GM18861 (cell line): ENCODE data around the gene SPEM1.
A peak's percentile ranks its signal among the peaks of the same experiment; 100 is the strongest.

Experiments
- ATAC-seq: cut with Tn5 transposase; IDR thresholded peaks from one replicate; pipeline ENCODE4 v1.9.1; 2021; ENCODE audit not compliant: unreplicated experiment

SPEM1 gene

DNA sequence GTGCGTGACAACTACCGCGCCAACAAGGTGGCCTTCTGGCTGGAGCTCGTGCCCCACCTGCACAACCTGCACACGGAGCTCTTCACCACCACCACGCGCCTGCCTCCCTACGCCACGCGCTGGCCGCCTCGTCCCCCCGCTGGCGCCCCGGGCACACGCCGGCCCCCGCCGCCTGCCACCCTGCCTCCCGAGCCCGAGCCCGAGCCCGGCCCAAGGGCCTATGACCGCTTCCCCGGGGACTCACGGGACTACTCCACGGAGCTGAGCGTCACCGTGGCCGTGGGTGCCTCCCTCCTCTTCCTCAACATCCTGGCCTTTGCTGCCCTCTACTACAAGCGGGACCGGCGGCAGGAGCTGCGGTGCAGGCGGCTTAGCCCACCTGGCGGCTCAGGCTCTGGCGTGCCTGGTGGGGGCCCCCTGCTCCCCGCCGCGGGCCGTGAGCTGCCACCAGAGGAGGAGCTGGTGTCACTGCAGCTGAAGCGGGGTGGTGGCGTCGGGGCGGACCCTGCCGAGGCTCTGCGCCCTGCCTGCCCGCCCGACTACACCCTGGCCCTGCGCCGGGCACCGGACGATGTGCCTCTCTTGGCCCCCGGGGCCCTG lies 3.0 kb upstream of the SPEM1 start:
- ATAC-seq, result no peak

DNA sequence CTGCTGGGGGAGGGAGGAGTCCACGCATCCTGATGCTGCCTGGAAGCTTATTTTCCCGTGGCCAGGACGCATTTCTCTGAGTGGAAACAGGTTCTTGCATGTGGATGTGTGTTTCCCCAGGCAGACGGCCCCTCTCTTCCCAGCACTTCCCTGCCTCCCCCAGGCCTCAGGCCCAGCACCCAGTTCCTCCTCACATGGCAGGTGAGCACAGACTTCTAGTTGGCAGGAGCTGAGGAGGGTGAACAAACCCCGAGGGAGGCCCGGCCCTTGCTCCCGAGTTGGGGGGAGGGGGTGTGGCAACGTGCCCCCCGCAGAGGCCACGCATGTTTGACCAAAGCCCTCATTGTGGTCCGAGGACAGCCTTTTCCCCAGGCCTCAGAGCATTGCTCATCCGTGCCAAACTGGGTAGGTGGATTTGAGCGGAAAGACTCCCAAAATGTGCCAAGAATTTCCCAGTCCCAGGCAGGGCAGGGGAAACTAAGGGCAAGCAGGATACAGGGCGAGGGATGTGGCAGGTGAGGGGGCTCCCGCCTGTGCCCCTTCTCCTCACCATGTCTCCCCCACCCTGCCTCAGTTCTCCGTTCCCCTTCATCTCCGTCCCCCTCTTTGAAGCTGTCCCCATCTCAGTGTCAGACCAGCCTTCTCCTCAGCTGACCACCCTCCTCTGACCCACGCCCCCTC lies 1.5 kb upstream of the SPEM1 start:
- no peak for ATAC-seq

DNA sequence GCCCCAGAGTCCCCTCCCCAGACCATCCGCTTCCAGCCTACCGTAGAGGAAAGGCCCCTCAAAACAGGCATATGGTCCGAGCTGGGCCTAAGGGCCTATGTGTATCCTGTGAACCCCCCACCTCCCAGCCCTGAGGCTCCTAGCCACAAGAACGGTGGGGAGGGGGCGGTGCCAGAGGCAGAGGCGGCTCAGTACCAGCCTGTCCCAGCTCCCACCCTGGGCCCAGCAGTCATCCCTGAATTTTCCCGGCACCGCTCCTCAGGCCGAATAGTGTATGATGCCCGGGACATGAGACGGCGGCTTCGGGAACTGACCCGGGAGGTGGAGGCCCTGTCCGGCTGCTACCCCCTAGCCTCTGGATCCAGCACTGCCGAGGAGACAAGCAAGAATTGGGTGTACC lies 1.1 kb downstream of the SPEM1 start:
- no peak for ATAC-seq

DNA sequence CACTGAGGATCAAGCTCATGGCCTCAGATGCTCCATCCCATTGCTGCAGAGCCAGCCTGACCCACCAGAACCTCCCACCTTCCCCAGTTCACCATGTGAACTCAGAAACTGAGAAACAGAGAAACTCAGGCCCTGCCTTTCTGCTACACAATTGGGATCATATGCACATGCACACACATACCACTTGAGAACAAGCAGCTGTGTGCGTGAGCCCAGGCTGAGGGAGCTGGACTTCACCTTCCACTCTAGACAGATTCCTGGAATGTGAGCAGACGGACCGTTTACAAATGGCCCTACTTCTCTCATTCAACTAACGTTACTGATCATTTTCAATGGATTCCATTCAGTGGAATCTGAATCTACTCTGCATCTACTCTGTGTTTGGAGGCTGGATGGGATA lies 3.6 kb downstream of the SPEM1 start:
- ATAC-seq, result no peak

DNA sequence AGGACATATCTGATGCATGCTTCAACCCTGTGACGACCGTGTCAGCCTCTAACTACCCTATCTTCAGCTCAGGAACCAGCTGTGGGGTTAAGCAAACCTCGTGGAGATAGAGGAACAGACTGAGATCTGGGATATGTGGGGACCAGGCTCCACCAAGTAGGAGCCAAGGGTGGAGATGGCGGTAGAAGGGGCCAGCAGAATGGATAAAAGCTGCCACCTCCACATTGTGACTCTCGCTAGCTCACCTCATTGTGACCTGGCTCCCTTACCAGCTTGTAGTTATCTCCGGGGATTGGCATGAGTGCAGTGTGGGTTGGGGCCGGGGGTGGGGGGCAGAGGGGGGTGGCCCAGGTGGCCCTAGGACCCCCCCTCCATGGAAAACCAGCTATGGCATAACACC lies 5.2 kb downstream of the SPEM1 start, which contains the start of gene SPEM2:
TSS of gene SPEM2 (plus strand) at position 301 of the 400 bp plus-strand sequence. CDS start at position 374, 73 bp downstream.
- ATAC-seq, result no peak

DNA sequence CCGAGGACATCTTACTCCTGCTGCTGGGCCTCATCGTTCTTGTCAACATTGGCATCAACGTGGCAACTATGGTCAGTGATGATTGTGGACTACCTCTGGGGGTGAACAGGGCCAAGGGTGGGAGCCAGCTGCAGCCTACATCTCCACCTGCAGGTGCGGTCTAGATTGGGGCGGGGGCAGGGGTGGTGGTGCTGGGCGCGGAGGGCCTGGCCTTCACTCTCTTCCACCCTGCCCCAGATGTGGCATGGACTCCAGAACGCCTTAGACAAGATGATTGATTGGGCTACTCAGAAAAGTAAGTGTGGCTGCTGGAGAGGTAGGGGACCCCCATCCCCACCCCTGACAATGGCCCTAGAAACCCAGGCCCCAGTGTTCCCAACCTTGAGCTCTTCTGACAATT lies 5.6 kb downstream of the SPEM1 start:
- no peak for ATAC-seq

DNA sequence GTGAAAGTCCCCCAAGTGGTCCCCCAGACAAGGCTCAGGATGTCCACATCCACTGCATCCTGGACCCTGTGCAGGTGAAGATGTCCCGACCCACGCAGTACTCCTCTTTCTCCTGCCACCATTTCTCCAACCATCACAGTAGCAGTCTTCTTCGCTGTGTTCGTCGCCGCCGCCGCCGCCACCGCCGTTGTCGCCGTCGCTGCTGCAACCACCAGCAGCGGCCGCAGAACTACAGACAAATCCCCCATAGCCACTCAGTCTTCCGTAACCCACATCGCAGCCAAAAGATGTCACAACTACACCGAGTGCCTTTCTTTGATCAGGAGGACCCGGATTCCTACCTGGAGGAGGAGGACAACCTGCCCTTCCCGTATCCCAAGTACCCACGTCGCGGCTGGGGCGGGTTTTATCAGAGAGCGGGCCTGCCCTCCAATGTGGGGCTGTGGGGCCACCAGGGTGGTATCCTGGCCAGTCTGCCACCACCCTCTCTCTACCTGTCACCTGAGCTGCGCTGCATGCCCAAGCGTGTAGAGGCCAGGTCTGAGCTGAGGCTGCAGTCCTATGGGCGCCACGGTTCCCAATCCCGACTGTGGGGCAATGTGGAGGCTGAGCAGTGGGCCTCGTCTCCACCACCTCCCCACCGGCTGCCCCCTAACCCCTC lies 6.2 kb downstream of the SPEM1 start:
- no peak for ATAC-seq

DNA sequence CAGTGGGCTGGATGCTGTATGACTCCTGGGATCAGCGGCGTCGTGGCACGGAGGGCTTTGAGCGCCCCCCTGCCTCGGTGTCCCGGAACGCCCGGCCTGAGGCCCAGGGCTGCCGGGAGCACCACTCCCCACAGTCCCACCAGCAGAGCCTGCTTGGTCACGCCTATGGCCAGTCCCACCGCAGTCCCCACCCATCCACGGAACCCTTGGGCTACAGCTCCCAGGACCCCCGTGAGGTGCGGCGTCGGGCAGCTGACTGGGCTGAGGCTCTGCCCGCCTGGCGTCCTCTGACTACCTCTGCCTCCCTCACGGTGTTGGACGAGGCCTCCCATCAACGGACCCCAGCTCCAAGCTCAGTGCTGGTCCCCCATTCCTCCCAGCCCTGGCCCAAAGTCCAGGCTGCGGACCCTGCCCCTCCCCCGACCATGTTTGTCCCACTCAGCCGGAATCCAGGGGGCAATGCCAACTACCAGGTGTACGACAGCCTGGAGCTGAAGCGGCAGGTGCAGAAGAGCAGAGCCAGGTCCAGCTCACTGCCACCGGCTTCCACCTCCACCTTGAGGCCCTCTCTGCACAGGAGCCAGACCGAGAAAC lies 6.9 kb downstream of the SPEM1 start:
- no peak for ATAC-seq

DNA sequence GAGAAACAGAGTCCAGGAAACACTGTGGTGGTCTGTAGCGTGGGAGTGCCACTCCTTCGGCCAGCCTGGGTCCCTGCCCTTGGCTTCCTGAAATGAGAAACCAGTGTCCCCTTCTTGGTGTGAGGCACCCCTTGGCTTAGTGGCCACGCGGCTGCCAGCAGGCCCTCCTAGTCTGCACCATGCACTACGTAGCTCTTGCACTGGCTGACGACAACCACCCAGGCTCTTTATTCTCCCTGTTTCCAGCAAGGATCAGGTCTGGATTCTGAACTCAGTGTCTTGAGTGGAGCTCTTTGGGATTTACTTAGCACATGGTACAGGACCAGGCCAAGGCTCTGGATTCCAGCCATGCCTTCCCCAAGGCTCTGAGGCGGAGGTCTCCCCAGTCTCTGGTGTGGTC lies 7.4 kb downstream of the SPEM1 start:
- ATAC-seq, result no peak

DNA sequence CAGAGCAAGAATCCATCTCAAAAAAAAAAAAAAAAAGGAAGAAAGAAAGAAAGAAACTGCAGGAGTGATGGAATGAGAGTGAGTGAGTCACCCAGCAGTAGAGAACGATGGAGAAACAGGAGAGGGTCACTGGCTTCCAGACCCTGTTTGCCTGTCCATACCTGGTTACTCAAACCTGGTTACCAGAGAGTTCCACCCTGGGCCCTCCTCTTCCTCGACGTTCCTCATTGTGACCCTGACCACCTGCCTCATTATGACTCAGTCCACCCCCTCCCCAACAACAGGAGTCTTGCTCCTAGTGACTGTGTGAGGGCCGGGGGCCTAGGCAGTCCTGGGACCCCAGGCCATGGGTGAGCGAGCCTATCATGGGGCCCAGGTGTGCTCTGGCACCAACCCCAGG lies 8.4 kb downstream of the SPEM1 start, which contains the start of gene SPEM3:
TSS of gene SPEM3 (plus strand) at position 301 of the 400 bp plus-strand sequence. CDS start at position 347, 46 bp downstream.
- no peak for ATAC-seq

DNA sequence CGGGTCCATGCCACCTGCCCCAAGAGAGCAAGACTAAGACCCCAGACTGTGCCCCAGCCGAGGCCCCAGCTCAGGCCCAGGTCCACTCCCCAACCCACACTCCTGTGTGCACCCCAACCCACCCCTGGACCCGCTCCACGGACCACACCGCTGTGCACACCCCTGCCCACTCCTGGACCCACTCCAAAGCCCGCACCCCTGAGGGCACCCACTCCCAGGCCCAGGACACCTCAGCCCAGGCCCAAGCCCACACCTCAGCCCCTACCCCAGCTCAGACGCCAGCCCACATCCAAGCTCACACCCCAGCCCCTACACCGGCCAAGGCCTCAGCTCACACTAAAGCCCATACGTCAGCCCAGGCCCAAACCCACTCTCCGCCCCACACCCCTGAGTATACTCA lies 9.6 kb downstream of the SPEM1 start:
- no peak for ATAC-seq

DNA sequence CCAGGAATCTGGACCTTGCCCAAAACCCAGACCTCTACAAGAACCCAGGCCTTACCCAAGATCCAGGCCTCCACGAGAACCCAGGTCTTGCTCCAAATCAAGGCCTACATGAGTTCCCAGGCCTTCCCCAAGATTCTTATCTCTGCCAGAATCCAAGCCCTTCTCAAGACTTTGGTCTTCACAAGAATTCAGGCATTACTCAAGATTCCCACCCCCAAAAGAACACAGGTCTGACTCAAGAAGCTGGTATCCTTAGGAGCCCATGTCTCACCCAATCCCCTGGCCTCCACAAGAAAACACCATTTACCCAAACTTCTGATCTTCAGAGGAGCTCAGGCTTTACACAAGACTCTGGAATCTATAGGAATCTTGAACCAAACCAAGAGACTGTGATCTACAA lies 11.1 kb downstream of the SPEM1 start:
- no peak for ATAC-seq

DNA sequence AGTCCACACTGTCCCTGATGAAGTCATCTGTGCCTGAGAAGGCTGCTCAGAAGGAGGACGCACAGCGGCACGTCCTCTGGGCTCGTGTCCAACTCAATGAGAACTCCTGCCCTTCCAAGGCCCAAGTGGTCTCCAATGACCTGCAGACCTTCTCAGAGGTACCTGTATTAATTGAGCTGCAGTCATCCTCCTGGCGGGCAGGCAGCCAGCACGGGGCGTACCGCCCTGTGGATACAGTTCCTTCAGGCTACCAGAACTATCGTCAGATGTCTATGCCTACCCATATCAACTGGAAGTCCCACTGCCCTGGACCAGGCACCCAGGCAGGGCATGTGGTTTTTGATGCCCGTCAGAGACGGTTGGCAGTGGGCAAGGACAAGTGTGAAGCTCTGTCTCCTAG lies 12.2 kb downstream of the SPEM1 start:
- ATAC-seq, result no peak

DNA sequence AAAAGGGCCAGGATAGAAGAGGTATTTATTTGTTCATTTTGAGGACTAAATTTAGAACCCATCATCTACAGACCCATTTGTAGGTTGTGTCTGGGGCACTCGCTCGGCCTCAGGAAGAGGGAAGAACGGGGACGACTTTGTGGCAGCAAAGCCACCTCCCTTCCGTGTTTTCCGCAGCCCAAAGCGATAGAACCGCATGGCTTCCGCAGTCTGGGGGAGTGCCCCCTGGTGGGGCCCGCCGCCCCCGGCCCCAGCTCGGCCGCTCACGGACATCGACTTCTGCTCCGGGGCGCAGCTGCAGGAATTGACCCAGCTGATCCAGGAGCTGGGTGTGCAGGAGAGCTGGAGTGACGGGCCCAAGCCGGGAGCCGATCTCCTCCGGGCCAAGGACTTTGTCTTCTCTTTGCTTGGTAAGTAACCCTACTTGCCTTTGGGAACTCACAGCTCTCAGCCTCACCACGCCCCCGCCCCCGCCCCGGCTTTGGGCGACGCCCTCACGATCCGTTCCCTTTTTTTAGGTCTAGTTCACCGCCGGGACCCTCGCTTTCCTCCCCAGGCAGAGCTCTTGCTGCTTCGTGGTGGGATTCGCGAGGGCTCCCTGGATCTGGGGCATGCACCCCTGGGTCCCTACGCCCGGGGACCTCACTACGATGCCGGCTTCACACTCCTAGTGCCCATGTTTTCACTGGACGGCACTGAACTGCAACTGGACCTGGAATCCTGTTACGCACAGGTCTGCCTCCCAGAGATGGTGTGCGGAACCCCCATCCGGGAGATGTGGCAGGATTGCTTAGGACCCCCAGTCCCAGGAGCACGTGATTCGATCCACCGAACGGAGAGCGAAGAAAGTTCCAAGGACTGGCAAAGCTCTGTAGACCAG lies 15.8 kb downstream of the SPEM1 start:
- ATAC-seq, result peak; percentile 24

DNA sequence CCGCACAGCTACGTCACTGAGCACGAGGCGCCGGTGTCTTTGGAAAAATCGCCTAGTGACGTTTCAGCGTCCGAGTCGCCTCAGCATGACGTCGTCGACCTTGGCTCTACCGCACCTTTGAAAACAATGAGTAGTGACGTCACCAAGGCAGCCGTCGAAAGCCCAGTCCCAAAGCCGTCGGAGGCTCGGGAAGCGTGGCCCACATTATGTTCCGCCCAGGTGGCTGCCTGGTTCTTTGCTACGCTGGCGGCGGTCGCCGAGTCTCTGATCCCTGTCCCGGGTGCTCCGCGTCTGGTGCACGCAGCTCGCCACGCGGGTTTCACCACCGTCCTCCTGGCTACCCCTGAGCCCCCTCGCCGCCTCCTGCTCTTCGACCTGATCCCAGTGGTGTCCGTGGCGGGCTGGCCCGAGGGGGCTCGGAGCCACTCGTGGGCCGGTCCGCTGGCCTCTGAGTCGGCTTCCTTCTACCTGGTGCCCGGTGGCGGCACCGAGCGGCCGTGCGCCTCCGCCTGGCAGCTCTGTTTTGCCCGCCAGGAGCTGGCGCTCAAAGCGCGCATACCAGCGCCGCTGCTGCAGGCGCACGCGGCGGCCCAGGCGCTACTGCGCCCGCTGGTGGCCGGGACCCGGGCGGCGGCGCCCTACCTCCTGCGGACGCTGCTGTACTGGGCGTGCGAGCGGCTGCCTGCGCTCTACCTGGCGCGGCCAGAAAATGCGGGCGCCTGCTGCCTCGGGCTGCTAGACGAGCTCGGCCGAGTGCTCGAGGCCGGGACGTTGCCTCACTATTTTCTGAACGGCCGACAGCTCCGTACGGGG lies 16.6 kb downstream of the SPEM1 start:
- ATAC-seq, result peak; percentile 37

DNA sequence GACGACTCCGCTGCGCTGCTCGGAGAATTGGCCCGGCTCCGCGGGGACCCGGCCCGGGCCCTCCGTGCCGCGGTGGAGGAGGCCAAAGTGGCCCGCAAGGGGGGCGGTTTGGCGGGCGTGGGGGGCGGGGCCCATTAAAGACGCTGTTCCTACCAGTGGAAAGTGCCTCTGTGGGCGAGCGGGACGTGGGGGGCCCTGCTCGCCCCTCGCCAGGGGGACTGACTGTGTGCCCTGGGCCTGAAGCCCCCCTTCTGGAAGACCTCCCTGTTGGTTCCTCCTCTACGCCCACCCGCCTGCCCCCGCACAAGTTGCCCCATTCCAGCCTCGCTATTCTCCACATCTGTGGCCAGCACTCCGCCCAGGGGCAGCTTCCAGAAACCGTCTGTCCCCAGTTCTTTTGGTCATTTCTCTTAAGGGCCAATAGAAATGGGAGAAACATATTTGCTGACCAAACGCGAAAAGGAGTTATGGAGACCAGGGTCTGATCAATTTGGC lies 17.3 kb downstream of the SPEM1 start:
- ATAC-seq, result no peak

DNA sequence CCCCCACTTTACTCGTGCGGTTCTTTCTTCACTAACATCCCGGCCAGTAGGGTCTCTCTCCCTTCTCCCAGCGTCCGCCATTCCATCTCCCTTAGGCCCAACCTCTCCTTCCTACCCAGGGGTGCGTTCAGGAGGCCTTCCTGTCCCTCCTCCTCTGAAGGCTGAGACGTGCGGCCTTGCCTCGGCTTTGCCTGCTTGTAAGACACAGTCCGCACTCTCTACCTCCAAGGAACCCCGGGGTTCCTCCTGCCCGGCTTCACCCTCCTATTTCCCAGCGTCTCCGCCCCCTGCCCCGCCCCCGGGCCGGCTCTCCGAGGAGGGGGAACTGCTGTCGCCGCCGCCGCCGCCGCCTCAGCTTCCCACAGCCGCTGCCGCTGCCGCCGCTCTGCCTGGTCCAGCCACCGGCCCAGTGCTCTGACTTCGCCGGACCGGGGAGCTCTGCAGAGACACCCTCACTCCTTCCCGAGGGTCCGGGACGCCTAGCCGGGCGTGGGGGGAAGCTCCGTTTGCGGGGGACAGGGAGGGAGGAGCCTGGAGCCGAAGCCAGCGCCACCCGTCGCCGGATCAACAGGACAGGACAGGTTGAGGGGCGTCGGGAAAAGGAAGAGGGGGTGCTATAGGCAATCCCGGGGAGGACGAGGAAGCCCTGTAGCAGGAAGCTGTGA lies 18.0 kb downstream of the SPEM1 start:
- ATAC-seq, result no peak

DNA sequence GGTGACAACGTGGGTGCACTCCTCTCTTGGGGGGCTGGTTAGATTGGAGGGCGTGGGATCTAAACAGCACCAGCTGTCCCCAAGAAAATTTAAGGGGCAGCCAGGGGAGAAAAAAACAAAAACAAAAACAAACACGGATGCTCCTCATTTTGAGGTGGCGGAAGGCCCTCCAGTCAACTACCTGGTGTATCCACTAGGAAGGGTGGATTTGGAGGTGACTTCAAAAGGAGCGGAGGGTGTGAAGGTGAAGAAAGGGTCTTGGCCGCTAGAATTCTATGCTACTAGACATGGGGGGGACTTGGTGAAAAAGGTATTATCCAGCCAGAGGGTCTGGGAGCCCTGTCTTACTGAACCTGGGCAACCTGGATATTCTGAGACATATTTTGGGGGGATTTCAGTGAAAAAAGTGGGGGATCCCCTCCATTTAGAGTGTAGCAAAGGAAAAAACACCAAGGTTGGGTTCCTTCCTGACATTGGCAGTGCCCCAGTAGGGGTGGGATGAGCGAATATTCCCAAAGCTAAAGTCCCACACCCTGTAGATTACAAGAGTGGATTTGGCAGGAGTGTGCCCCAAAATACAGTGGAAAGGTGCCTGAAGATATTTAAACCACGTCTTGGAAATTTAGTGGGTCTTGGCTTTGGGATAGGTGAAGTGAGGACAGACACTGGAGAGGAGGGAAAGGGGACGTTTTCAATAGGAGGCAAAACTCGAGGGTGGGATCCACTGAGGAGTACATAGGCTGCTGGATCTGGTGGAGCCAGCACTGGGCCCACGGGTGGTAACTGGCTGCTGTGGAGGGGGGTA lies 18.7 kb downstream of the SPEM1 start:
- ATAC-seq, result no peak
